HUDEP-2 (cell line): ENCODE data around the gene SERPINA6.
"Not testable (repeated sequence)": the region's sequence is repeated elsewhere in the genome, so short reads cannot be mapped to it uniquely, and the experiment has no call there.

ENCODE experiments used
- DNase-seq, 76 experiments: peaks; one replicate each; lab custom pipeline; 2025; ENCODE audit not compliant: unreplicated experiment in 76 of 76; lab: John Stamatoyannopoulos, UW

The SERPINA6 gene

GRCh38 chr14:94330432-94330831 lies 7.3 kb upstream of the SERPINA6 start:
- no peak for DNase-seq

GRCh38 chr14:94329857-94330256 lies 6.7 kb upstream of the SERPINA6 start:
- DNase-seq: no peak

GRCh38 chr14:94328196-94328595 lies 5.1 kb upstream of the SERPINA6 start:
- DNase-seq: no peak

GRCh38 chr14:94321421-94322271 lies 1.5 kb downstream of the SERPINA6 start:
- DNase-seq: no peak

- no peak for DNase-seq
Observed at GRCh38 chr14:94320243-94320642, 2.9 kb downstream of the SERPINA6 start.

GRCh38 chr14:94317259-94317658 lies 5.9 kb downstream of the SERPINA6 start:
- no peak for DNase-seq

GRCh38 chr14:94316692-94317091 lies 6.4 kb downstream of the SERPINA6 start:
- DNase-seq: no peak

GRCh38 chr14:94314890-94315289 lies 8.2 kb downstream of the SERPINA6 start:
- DNase-seq: no peak

GRCh38 chr14:94313991-94314655 lies 9.0 kb downstream of the SERPINA6 start:
- DNase-seq: no peak

- DNase-seq: no peak
Observed at GRCh38 chr14:94312481-94313246, 10.5 kb downstream of the SERPINA6 start.

- DNase-seq: no peak
Observed at GRCh38 chr14:94310248-94310647, 12.9 kb downstream of the SERPINA6 start.

GRCh38 chr14:94309721-94310120 lies 13.4 kb downstream of the SERPINA6 start:
- no peak for DNase-seq

GRCh38 chr14:94307410-94307992 lies 15.6 kb downstream of the SERPINA6 start:
- DNase-seq: peak in 7 of 76 experiments; percentile 2 to 36 (median 7)

- DNase-seq: no peak
Observed at GRCh38 chr14:94306047-94306978, 16.8 kb downstream of the SERPINA6 start.

- no peak for DNase-seq
Observed at GRCh38 chr14:94305620-94306019, 17.5 kb downstream of the SERPINA6 start.

GRCh38 chr14:94304243-94304642 lies 18.9 kb downstream of the SERPINA6 start:
- no peak for DNase-seq

GRCh38 chr14:94303111-94303510 lies 20.0 kb downstream of the SERPINA6 start:
- DNase-seq: no peak

GRCh38 chr14:94298130-94298529 lies 25.0 kb downstream of the SERPINA6 start:
- DNase-seq: no peak

GRCh38 chr14:94296181-94296545 lies 27.0 kb downstream of the SERPINA6 start:
- DNase-seq: not testable (repeated sequence)
